Aorta (tissue), 5 donors: ENCODE data around the gene OR8J3. TPM values are rescaled to one million over a fixed set of nuclear protein-coding genes. Genes with fewer than 3 reads are reported as not detected.
"Not testable (repeated sequence)": the region's sequence is repeated elsewhere in the genome, so short reads cannot be mapped to it uniquely, and the experiment has no call there.

Experiments used
- ATAC-seq: fragments of 200-7000 bp; cut with Tn5 transposase; one replicate; pipeline ENCODE4 v1.9.1; 2022; ENCODE audit warnings: moderate library complexity; ENCODE audit not compliant: low FRiP score
- DNase-seq, 2 donors: peaks; one replicate each; pipeline ENCODE4 v3.0.0-alpha.2; 2020
- H3K27ac ChIP-seq, 2 donors: one replicate each; pipeline ENCODE4 v1.5.1; 2013; ENCODE audit warnings: low read length in 2 of 2, mild to moderate bottlenecking in 2 of 2, moderate library complexity in 2 of 2, control low read depth in 1 of 2, inconsistent platforms in 1 of 2, low read depth in 1 of 2
- H3K27me3 ChIP-seq, 2 donors: one replicate each; pipeline ENCODE4 v1.6.1; 2013; ENCODE audit warnings: control low read depth in 1 of 2, low read length in 1 of 2, mild to moderate bottlenecking in 1 of 2, moderate library complexity in 1 of 2; ENCODE audit not compliant: insufficient read depth in 2 of 2, control insufficient read depth in 1 of 2
- H3K36me3 ChIP-seq, 2 donors: one replicate each; pipeline ENCODE4 v1.6.1; 2013; ENCODE audit warnings: control low read depth in 1 of 2, low read length in 1 of 2, mild to moderate bottlenecking in 1 of 2; ENCODE audit not compliant: insufficient read depth in 2 of 2, control insufficient read depth in 1 of 2
- H3K4me1 ChIP-seq, 2 donors: one replicate each; pipeline ENCODE4 v1.6.1; 2013; ENCODE audit warnings: low read length in 2 of 2, control low read depth in 1 of 2, mild to moderate bottlenecking in 1 of 2, moderate library complexity in 1 of 2; ENCODE audit not compliant: insufficient read depth in 2 of 2, control insufficient read depth in 1 of 2
- H3K4me3 ChIP-seq, 2 donors: one replicate each; pipeline ENCODE4 v1.5.1; 2013; ENCODE audit warnings: low read length in 2 of 2, control low read depth in 1 of 2, mild to moderate bottlenecking in 1 of 2
- H3K9me3 ChIP-seq: one replicate; pipeline ENCODE4 v1.6.1; 2013; ENCODE audit warnings: mild to moderate bottlenecking, low read length; ENCODE audit not compliant: control insufficient read depth
- WGBS, 2 donors: extraction: QIAGEN DNeasy Blood & Tissue Kit; methylation state at CpG; one replicate each; pipeline ENCODE4 v1.1.7; 2013; 5-methylcytosine and 5-hydroxymethylcytosine counted together
- intact Hi-C, 2 donors: fragments of 100-400 bp; cut with DNase I; formaldehyde crosslinking; loops; one replicate each; pipeline versions ENCODE4 v1.14.2 to v1.15.0; 2022
- polyA plus RNA-seq, 2 donors: library from polyadenylated mRNA; stranded (reverse); fragments of 200-250 nt; gene quantifications; one replicate each; pipeline ENCODE4 v1.2.3, GENCODE V29; 2013
- total RNA-seq, 2 donors: library from RNA; stranded (reverse); fragmentation: NEBNext Ultra II Directional; extraction: Animal tissue kit (Norgen Biotek cat#: 25700); gene quantifications; one replicate each; pipeline ENCODE4 v1.2.1, GENCODE V29; 2021
- donor health status: healthy with polysubstance abuse.
- donor health status: Bipolar disorder and iron deficiency.
- donor health status: DM: no; HTN: no; CAD: no.
- donor health status: DM: no; HTN: no; CAD: no.
- donor health status: DM: yes; HTN: yes; CAD: no.

The OR8J3 gene
- total and polyA plus RNA-seq, 4 donors = not detected

DNA sequence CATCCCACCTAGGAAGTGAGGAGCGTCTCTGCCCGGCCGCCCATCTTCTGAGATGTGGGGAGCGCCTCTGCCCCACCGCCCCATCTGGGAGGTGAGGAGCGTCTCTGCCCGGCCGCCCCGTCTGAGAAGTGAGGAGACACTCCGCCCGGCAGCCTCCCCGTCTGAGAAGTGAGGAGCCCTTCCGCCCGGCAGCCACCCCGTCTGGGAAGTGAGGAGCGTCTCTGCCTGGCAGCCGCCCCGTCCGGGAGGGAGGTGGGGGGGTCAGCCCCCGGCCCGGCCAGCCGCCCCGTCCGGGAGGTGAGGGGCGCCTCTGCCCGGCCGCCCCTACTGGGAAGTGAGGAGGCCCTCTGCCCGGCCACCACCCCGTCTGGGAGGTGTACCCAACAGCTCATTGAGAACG is 3.7 kb upstream of the OR8J3 start:
- H3K27me3 ChIP-seq, H3K4me3 ChIP-seq, H3K4me1 ChIP-seq, intact Hi-C loops, H3K27ac ChIP-seq, H3K9me3 ChIP-seq, ATAC-seq, H3K36me3 ChIP-seq, DNase-seq: not testable (repeated sequence)
- WGBS, 2 donors = 89 to 95% methylated on average over 24 to 28 of the region's 30 CpGs

DNA sequence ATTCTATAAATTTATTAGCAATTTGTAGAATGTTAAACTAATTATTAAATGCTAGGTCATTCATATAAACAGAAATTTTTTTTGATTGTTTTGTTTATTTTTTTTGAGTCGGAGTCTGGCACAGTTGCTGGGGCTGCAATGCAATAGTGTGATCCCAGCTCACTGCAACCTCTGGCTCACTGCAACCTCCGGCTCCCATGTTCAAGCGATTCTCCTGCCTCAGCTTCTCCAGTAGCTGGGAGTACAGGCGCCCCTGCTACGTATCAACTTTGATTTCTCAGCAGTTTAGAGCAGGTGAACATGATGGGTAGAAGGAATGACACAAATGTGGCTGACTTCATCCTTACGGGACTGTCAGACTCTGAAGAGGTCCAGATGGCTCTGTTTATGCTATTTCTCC is 17.9 kb downstream of the OR8J3 start, which contains the start of gene OR8H3:
Gene OR8H3 (plus strand): TSS at position 301 of the 400 bp plus-strand sequence. CDS start 0 bp downstream, at position 301.
- no peaks in the 10 kb centered on the region for H3K9me3 ChIP-seq
- ATAC-seq (no peak), DNase-seq (no peak)
- intact Hi-C loops = no loop called here
- H3K36me3 ChIP-seq = no peaks in the 10 kb centered on the region
- H3K27ac ChIP-seq = no peak within 1 kb of the TSS
- no peak within 1 kb of the TSS for H3K4me3 ChIP-seq
- no peaks in the 10 kb centered on the region for H3K4me1 ChIP-seq
- WGBS, 2 donors = 64 to 71% methylated on average over 6 of the region's 6 CpGs
- no peaks in the 10 kb centered on the region for H3K27me3 ChIP-seq

DNA sequence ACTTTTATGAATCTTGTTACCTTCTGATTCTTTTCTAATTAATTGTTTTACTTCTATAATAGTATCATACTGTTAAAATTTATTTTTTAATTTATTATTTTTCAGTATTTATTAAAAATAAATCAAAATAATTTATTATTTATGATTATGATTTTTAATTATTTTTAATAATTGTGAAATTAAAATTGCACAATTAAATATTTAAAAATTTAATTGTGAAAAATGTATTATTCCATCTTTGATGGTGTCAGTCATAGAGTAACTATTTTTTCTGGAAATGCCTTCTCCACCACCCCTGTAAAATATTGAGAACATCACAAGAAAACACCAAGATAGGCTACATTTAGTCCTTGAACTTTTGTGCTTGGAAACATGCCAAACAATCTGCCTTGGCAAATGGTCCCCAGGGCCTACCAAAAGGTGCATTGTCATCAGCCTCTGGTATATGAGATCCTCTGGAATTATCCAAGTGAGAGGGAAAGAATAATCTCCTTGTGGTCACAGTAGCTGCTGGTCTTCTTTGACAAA is 36.7 kb downstream of the OR8J3 start, which contains the start of gene OR8H2:
Gene OR8H2 (plus strand): TSS at position 478 of the 528 bp plus-strand sequence. CDS start 1,356 bp downstream, outside the sequence.
- ATAC-seq (no peak), DNase-seq (no peak)
- H3K36me3 ChIP-seq = no peaks in the 10 kb centered on the region
- H3K4me1 ChIP-seq = no peaks in the 10 kb centered on the region
- no peaks in the 10 kb centered on the region for H3K27me3 ChIP-seq
- intact Hi-C loops = no loop called here
- H3K27ac ChIP-seq = no peak within 1 kb of the TSS
- peaks cover 2% of the 10 kb centered on the region for H3K9me3 ChIP-seq
- no peak within 1 kb of the TSS for H3K4me3 ChIP-seq

DNA sequence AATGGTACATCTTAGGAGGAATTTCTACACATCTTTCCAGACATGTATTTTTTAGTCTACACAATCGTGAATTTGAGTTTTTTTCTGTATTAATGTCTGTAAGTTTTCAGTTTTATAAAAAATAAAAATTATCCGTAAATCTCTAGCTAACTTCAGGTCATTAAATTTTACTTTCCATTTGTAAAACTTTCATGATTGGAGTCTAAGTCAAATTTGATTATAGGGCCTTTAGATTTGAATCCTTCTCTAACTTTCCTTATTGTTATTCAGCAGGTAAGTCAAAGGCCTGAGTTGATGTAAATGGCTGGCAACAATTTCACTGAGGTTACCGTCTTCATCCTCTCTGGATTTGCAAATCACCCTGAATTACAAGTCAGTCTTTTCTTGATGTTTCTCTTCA is 47.0 kb downstream of the OR8J3 start, which contains the start of gene OR8I2:
Gene OR8I2 (plus strand): TSS at position 301 of the 400 bp plus-strand sequence. CDS start 0 bp downstream, at position 301.
- intact Hi-C loops = no loop called here
- ATAC-seq (no peak), DNase-seq (no peak)
- no peak within 1 kb of the TSS for H3K27ac ChIP-seq
- no peak within 1 kb of the TSS for H3K4me3 ChIP-seq
- H3K36me3 ChIP-seq = no peaks in the 10 kb centered on the region
- H3K9me3 ChIP-seq = no peaks in the 10 kb centered on the region
- H3K4me1 ChIP-seq = no peaks in the 10 kb centered on the region
- WGBS, 2 donors = 65 to 79% methylated on average over 3 of the region's 3 CpGs
- no peaks in the 10 kb centered on the region for H3K27me3 ChIP-seq

DNA sequence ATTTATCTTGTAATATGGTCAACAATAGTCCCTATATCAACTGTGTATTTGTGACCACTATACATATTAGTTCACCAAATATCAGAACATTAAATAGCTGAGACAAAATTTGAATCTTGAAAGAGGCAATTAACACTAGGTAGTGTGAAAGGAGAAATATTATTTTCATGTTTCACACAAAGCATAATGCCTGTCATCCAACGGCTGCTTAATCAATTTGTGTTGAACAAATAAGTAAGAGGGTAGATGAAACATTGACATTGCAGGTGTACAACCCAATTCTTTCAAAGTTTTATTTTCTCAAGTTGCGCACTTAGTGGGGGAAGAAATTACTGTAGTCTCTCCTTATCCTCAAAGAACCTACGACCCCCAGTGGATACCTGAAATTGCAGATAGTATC is 50.3 kb downstream of the OR8J3 start:
- Histone ChIP-seq H3K4me3 (no peak overlapping the region), H3K27me3 (no peaks in the 10 kb centered on the region), H3K27ac (no peak overlapping the region), H3K9me3 (no peaks in the 10 kb centered on the region), H3K36me3 (no peaks in the 10 kb centered on the region), H3K4me1 (no peaks in the 10 kb centered on the region)
- intact Hi-C loops = no loop called here
- 69 to 85% methylated on average over 3 of the region's 3 CpGs for WGBS, 2 donors
- ATAC-seq (no peak), DNase-seq (no peak)

Other genes starting within 250 kb of the OR8J3 start
- gene OR5W2, start 225.6 kb downstream of the OR8J3 start, total RNA-seq = not detected
- gene OR5W2, start 225.6 kb downstream of the OR8J3 start, polyA plus RNA-seq = not detected
- not detected for gene OR5I1, start 203.8 kb downstream of the OR8J3 start, total RNA-seq
- gene OR5I1, start 203.8 kb downstream of the OR8J3 start, polyA plus RNA-seq = not detected
- not detected for gene OR10AG1, start 170.3 kb downstream of the OR8J3 start, total RNA-seq
- gene OR10AG1, start 170.3 kb downstream of the OR8J3 start, polyA plus RNA-seq = not detected
- not detected for gene OR5F1, start 145.6 kb downstream of the OR8J3 start, total RNA-seq
- not detected for gene OR5F1, start 145.6 kb downstream of the OR8J3 start, polyA plus RNA-seq
- gene OR5AS1, start 112.5 kb downstream of the OR8J3 start, total RNA-seq = not detected
- gene OR5AS1, start 112.5 kb downstream of the OR8J3 start, polyA plus RNA-seq = under 1 TPM in 1 of 2 donors, not detected in 1; under 0.01 TPM
- not detected for gene OR8I2, start 46.9 kb downstream of the OR8J3 start, total RNA-seq
- gene OR8I2, start 46.9 kb downstream of the OR8J3 start, polyA plus RNA-seq = not detected
- gene OR8H2, start 36.5 kb downstream of the OR8J3 start, total RNA-seq = not detected
- not detected for gene OR8H2, start 36.5 kb downstream of the OR8J3 start, polyA plus RNA-seq
- not detected for gene OR8H3, start 17.8 kb downstream of the OR8J3 start, total RNA-seq
- gene OR8H3, start 17.8 kb downstream of the OR8J3 start, polyA plus RNA-seq = not detected
- gene OR8K5, start 20.1 kb upstream of the OR8J3 start, total RNA-seq = not detected
- gene OR8K5, start 20.1 kb upstream of the OR8J3 start, polyA plus RNA-seq = not detected
- gene OR5J2, start 36.4 kb upstream of the OR8J3 start, total RNA-seq = not detected
- gene OR5J2, start 36.4 kb upstream of the OR8J3 start, polyA plus RNA-seq = not detected
- gene OR5T2, start 94.1 kb upstream of the OR8J3 start, total RNA-seq = not detected
- gene OR5T2, start 94.1 kb upstream of the OR8J3 start, polyA plus RNA-seq = not detected
- gene OR5T3, start 112.1 kb upstream of the OR8J3 start, total RNA-seq = not detected
- gene OR5T3, start 112.1 kb upstream of the OR8J3 start, polyA plus RNA-seq = not detected
- not detected for gene OR5T1, start 134.0 kb upstream of the OR8J3 start, total RNA-seq
- not detected for gene OR5T1, start 134.0 kb upstream of the OR8J3 start, polyA plus RNA-seq
- not detected for gene OR8H1, start 152.1 kb upstream of the OR8J3 start, total RNA-seq
- under 1 TPM in 1 of 2 donors, not detected in 1; 0.50 TPM for gene OR8H1, start 152.1 kb upstream of the OR8J3 start, polyA plus RNA-seq
- not detected for gene OR8K3, start 174.9 kb upstream of the OR8J3 start, total RNA-seq
- not detected for gene OR8K3, start 174.9 kb upstream of the OR8J3 start, polyA plus RNA-seq
- gene OR8K1, start 205.8 kb upstream of the OR8J3 start, total RNA-seq = not detected
- not detected for gene OR8K1, start 205.8 kb upstream of the OR8J3 start, polyA plus RNA-seq
- gene OR8J1, start 214.1 kb upstream of the OR8J3 start, total RNA-seq = not detected
- not detected for gene OR8J1, start 214.1 kb upstream of the OR8J3 start, polyA plus RNA-seq
- gene OR8U1, start 235.4 kb upstream of the OR8J3 start, total RNA-seq = not detected
- gene OR8U1, start 235.4 kb upstream of the OR8J3 start, polyA plus RNA-seq = not detected